A673 (cell line): ENCODE data around the gene LIPH. TPM values are rescaled to one million over a fixed set of nuclear protein-coding genes. Genes with fewer than 3 reads are reported as not detected.

Experiments used
- BruUV-seq: library from RNA; stranded (reverse); fragments of 400-500 nt; replicated peaks from 2 replicates; lab custom pipeline; 2021; lab: Mats Ljungman, UMichigan
- CTCF ChIA-PET: fragments of 300-600 bp; sonication (Branson Sonifier 250); formaldehyde crosslinking; loops from one replicate; lab custom pipeline; 2022; ENCODE audit warnings: antibody characterized with exemption; lab: Charles Lee
- POLR2A ChIA-PET: fragments of 300-600 bp; sonication (Branson Sonifier 250); formaldehyde crosslinking; loops from one replicate; lab custom pipeline; 2022; ENCODE audit warnings: antibody characterized with exemption; ENCODE audit not compliant: low non-redundant PET; lab: Charles Lee
- DNase-seq: peaks from one replicate; pipeline ENCODE4 v3.0.0-alpha.2; 2015; ENCODE audit warnings: low spot score
- H3K27ac ChIP-seq: fragments of 200-600 bp; sonication (generic); 2 replicates; pipeline ENCODE4 v1.5.1; 2016; ENCODE audit warnings: mixed run types, low read depth, mild to moderate bottlenecking, mixed read lengths, antibody characterized with exemption, low read length; ENCODE audit not compliant: poor library complexity, severe bottlenecking
- H3K27me3 ChIP-seq: fragments of 200-600 bp; sonication (generic); replicated peaks from 2 replicates; pipeline ENCODE4 v1.6.1; 2017; ENCODE audit warnings: mixed run types, low read depth, mild to moderate bottlenecking, mixed read lengths, antibody characterized with exemption, low read length; ENCODE audit not compliant: insufficient read depth, poor library complexity
- H3K36me3 ChIP-seq: fragments of 200-600 bp; sonication (generic); 2 replicates; pipeline ENCODE4 v1.6.1; 2016; ENCODE audit warnings: mixed run types, mild to moderate bottlenecking, mixed read lengths, antibody characterized with exemption, low read length; ENCODE audit not compliant: insufficient read depth, poor library complexity, severe bottlenecking
- H3K4me1 ChIP-seq: fragments of 200-600 bp; sonication (generic); 2 replicates; pipeline ENCODE4 v1.6.1; 2017; ENCODE audit warnings: mixed run types, mild to moderate bottlenecking, mixed read lengths, antibody characterized with exemption, low read length; ENCODE audit not compliant: insufficient read depth, poor library complexity, severe bottlenecking
- H3K4me3 ChIP-seq: fragments of 200-600 bp; sonication (generic); 2 replicates; pipeline ENCODE4 v1.5.1; 2016; ENCODE audit warnings: low read depth, mixed run types, mild to moderate bottlenecking, mixed read lengths, low read length; ENCODE audit not compliant: poor library complexity, severe bottlenecking
- H3K9me3 ChIP-seq: fragments of 200-600 bp; sonication (generic); 2 replicates; pipeline ENCODE4 v1.6.1; 2016; ENCODE audit warnings: mixed run types, low read depth, mild to moderate bottlenecking, mixed read lengths, antibody characterized with exemption, low read length; ENCODE audit not compliant: poor library complexity, severe bottlenecking
- CTCF ChIP-seq: fragments of 300-800, 200-600 bp; sonication (generic); conservative IDR thresholded peaks from 2 replicates; pipeline ENCODE4 v1.5.1; 2017; ENCODE audit warnings: low read depth, mild to moderate bottlenecking, antibody characterized with exemption, low read length, moderate library complexity, mixed read lengths
- EZH2 ChIP-seq: fragments of 200-600 bp; sonication (generic); IDR thresholded peaks from 2 replicates; pipeline ENCODE4 v1.6.1; 2017; ENCODE audit warnings: borderline replicate concordance, low read depth, mild to moderate bottlenecking, mixed read lengths, antibody characterized with exemption, low read length; ENCODE audit not compliant: poor library complexity, severe bottlenecking
- intact Hi-C: fragments of 100-400 bp; cut with micrococcal nuclease; formaldehyde crosslinking; loops from one replicate; pipeline ENCODE4 v1.10.0; 2022; ENCODE audit not compliant: unreplicated experiment
- total RNA-seq: library from RNA; stranded (reverse); gene quantifications from 2 replicates; pipeline ENCODE4 v1.2.3, GENCODE V29; 2021

Gene LIPH
- total RNA-seq, 1 experiment from 2014 or later, result 12.1 TPM

GRCh38 chr3:185490241-185490640 lies 62.1 kb downstream of the LIPH start:
- Histone ChIP-seq H3K4me3 (no peak overlapping the region), H3K9me3 (no peaks in the 10 kb centered on the region), H3K4me1 (no peaks in the 10 kb centered on the region), H3K36me3 (peaks cover 29% of the 10 kb centered on the region), H3K27ac (no peak overlapping the region), H3K27me3 (no peaks in the 10 kb centered on the region)
- POLR2A ChIA-PET, result no interaction called here
- intact Hi-C loops, result no loop called here
- no peak for TF ChIP-seq CTCF
- no peak for TF ChIP-seq EZH2
- no TSS peak for BruUV-seq
- CTCF ChIA-PET, result no interaction called here
- no peak for DNase-seq

GRCh38 chr3:185489462-185489861 lies 62.9 kb downstream of the LIPH start:
- no peaks in the 10 kb centered on the region for H3K4me1 ChIP-seq

GRCh38 chr3:185488465-185488864 lies 63.9 kb downstream of the LIPH start:
- H3K27me3 ChIP-seq, result no peaks in the 10 kb centered on the region
- TF ChIP-seq CTCF (no peak), EZH2 (no peak)
- no peaks in the 10 kb centered on the region for H3K9me3 ChIP-seq
- ChIA-PET CTCF (no interaction called here), POLR2A (no interaction called here)
- intact Hi-C loops, result no loop called here
- no peak for DNase-seq
- peaks cover 16% of the 10 kb centered on the region for H3K36me3 ChIP-seq
- H3K27ac ChIP-seq, result no peak overlapping the region
- H3K4me3 ChIP-seq, result no peak overlapping the region
- no peaks in the 10 kb centered on the region for H3K4me1 ChIP-seq
- no TSS peak for BruUV-seq

More at GRCh38 chr3:185489462-185489861, 62.9 kb downstream of the LIPH start:
- intact Hi-C loops, result no loop called here
- POLR2A ChIA-PET, result no interaction called here
- no peak overlapping the region for H3K27ac ChIP-seq
- no peak overlapping the region for H3K4me3 ChIP-seq
- no peaks in the 10 kb centered on the region for H3K9me3 ChIP-seq
- no peaks in the 10 kb centered on the region for H3K27me3 ChIP-seq
- DNase-seq, result no peak
- CTCF ChIA-PET, result no interaction called here
- BruUV-seq, result no TSS peak
- H3K36me3 ChIP-seq, result peaks cover 24% of the 10 kb centered on the region
- no peak for TF ChIP-seq EZH2
- TF ChIP-seq CTCF, result no peak
